Body of pancreas (tissue), 4 donors: ENCODE measurements around the gene MET.

Source experiments
- POLR2A ChIP-seq, 3 donors: fragments of 450-650 bp; IDR thresholded peaks; one replicate each; pipeline ENCODE4 v1.6.1; 2016; ENCODE audit warnings: antibody characterized with exemption in 3 of 3, mild to moderate bottlenecking in 2 of 3
- TF ChIP-seq, protein P1 (sequence below), 7 experiments: fragments of 450-650 bp in 4 of 7; fragments of 200-600 bp in 3 of 7; sonication (generic) in 3 of 7; IDR thresholded peaks; one replicate each; pipeline ENCODE4 v1.5.1; 2016 to 2019; ENCODE audit warnings: antibody characterized with exemption in 7 of 7

GRCh38 chr7:116740755-116741462, 68.9 kb downstream of the MET start:
- TF ChIP-seq, protein P1, sequence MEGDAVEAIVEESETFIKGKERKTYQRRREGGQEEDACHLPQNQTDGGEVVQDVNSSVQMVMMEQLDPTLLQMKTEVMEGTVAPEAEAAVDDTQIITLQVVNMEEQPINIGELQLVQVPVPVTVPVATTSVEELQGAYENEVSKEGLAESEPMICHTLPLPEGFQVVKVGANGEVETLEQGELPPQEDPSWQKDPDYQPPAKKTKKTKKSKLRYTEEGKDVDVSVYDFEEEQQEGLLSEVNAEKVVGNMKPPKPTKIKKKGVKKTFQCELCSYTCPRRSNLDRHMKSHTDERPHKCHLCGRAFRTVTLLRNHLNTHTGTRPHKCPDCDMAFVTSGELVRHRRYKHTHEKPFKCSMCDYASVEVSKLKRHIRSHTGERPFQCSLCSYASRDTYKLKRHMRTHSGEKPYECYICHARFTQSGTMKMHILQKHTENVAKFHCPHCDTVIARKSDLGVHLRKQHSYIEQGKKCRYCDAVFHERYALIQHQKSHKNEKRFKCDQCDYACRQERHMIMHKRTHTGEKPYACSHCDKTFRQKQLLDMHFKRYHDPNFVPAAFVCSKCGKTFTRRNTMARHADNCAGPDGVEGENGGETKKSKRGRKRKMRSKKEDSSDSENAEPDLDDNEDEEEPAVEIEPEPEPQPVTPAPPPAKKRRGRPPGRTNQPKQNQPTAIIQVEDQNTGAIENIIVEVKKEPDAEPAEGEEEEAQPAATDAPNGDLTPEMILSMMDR (IDR thresholded peaks at IDR 0.05) = no peak
- no peak for TF ChIP-seq POLR2A (IDR thresholded peaks at IDR 0.05)
